Hematopoietic multipotent progenitor cell treated with erythropoietin and hydrocortisone succinate and interleukin-3 and kit ligand, for 15 days (in vitro differentiated cells): Measurements from ENCODE around the gene BBC3.
"Not testable (repeated sequence)": the region's sequence is repeated elsewhere in the genome, so short reads cannot be mapped to it uniquely, and the experiment has no call there.

ENCODE experiments used
- DNase-seq: peaks from one replicate; pipeline ENCODE4 v3.0.0-alpha.2; 2015; ENCODE audit warnings: low spot score

Gene BBC3, protein sequence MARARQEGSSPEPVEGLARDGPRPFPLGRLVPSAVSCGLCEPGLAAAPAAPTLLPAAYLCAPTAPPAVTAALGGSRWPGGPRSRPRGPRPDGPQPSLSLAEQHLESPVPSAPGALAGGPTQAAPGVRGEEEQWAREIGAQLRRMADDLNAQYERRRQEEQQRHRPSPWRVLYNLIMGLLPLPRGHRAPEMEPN

DNA sequence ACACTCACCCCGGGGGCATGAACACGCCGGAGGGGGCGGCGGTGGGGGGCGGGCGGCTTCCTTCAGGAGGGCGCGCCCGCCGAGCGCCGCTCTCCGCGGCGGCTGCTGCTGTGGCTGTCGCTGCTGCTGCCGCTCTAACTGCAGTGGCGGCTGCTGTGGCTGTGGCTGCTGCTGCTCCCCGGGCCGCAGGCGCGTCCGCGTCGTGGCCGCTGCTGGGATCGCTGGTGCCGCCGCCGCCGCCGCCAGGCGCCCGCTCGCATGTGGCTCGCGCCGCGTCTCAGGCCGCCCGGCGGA is at the start of gene BBC3:
Gene BBC3, minus strand, starts transcription at position 279 of the 294 bp plus-strand sequence. CDS start 2,768 bp downstream, outside the sequence.
- no peak for DNase-seq

DNA sequence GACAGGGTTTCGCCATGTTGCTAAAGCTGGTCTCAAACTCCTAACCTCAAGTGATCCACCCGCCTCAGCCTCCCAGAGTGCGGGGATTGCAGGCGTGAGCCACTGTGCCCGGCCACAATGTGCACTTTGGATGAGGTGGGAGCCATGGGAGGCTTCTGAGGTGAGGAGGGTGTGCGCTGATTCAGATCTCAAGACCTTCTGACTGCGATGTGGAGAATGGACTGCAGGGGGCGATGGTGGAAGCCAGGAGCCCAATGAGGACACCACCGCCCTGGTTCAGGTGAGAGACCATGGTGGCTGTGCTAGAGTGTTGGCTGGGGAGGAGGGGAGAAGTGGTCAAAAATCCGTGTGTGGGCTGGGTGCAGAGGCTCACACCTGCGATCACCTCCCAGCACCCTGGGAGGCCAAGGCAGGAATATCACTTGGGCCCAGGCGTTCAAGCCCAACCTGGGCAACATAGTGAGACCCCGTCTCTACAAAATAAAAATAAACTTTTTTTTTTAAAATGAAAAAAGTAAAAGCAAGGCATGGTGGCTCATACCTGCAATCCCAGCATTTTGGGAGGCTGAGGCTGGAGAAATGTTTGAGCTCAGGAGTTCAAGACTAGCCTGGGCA is 49.3 kb upstream of the BBC3 start:
- DNase-seq: peak; percentile 59

DNA sequence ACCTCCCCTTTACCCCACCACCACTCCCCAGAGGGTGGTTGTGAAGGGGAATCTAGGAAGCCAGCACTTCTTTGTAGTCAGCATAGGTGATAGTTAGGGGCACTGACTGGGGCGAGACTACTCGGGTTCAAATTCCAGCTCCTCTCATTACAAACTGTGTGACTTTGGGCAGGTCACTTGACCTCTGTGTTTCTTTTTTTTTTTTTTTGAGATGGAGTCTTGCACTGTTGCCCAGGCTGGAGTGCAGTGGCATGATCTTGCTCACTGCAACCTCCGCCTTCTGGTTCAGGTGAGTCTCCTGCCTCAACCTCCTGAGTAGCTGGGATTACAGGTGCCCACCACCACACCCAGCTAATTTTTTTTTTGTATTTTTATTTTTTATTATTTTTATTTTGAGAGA is 45.5 kb upstream of the BBC3 start:
- DNase-seq: not testable (repeated sequence)

DNA sequence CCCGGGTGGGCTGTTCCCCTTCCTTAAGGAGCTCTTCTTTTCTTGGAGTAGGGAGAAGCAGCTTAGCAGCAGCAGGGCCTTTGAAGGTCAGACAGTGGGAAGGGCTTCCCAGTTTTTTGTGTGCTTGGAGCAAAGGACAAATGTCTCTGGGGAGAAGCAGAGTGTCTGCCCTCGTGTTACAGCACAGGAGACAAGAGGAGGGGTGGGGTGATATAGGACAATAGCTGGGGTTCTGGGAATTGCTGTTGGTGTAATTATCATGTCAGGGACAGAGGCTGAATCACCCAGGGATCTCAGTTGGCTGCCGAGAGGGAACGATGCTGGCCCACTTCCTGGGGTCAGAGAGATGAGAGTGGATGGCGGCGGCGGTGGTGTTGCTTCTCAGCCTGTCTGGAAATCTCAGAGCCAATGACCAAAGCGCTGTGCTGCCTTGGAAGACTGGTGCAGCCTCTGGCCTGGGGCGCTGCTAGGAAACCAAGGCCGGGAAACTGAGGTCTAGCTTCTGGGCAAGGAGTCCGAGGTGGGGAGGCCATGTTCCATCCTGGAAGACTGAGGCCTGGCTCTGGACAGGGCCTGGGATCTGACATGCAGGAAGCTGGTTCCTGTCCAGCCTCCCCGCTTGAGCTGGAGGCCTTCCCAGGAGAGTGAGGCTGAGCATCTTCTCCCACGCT is 44.9 kb upstream of the BBC3 start:
- no peak for DNase-seq

DNA sequence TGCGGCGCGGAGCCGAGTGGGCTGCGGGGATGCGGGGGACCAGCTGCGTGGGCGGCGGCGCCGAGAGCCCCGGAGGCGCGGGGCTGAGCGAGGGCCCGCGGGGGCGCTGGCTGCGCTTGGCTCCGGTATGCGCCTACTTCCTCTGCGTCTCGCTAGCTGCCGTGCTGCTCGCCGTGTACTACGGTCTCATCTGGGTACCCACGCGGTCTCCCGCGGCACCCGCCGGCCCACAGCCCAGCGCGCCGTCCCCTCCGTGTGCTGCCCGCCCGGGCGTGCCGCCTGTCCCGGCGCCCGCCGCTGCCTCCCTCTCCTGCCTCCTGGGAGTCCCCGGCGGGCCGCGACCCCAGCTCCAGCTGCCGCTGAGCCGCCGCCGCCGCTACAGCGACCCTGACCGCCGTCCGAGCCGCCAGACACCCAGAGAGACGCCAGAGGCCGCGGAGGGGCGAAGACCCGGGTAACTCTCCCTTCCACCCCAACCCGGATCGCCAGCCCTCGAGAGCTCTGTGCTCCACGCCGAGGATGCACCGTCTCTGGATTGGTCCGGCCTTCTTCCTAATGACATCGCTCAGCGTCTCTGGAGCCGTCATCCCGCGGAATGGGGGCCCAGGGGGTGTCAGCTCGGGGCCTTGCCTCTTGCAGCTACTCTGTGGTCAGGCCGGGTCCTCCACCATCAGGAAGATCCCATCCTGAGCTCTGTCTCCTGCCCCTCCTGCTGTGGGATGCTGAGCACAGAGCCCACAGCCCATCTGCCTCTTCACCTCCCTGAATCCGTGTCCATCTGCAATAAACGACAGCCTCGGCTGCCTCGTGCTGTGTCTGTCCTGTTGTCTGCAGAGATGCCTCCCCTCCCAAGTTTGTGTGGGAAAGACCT is 44.1 kb upstream of the BBC3 start:
- DNase-seq: no peak

DNA sequence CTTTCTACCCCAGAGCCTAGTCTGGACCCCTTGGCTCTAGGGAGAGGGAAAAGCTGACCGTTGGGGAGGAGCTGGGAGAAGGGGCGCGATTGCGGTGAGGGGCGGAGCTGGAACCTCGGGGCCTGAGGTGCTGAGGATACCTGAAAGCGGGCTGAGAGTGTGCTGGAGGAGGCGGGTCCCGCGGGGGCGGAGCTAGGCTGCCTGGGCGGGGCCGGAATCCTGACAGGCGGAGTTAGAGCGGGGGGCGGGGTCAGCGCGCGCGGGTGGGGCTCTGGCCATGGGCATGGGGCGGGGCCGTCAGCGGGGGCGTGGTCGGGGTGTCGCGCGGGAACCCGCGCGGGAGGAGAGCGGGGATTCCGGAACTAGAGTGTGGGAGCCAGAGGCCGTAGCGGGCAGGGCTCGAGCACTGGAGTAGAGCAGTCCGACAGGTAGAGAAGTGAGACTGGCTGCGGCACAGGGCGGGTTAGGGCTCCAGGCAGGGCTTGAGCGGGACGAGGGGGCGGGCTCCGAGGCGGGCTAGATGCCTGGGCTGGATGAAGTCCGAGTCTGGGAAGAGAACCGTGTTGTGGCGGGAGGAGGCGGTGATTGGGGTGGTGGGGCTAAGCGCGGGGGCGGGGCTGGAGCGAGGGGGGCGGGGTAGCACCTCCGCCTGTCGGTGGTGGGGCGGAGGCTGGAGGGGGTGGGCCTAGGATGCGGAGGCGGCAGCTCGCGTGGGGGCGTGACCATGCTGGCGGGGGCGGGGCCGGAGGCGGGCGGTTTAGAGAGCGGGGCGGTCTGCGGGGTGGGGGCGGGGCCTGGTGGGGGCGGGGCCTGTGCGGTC is 43.3 kb upstream of the BBC3 start, which contains the start of gene INAFM1:
Gene INAFM1, plus strand, starts transcription at position 815 of the 820 bp plus-strand sequence. CDS start 35 bp downstream, outside the sequence.
- peak; percentile 91 for DNase-seq

DNA sequence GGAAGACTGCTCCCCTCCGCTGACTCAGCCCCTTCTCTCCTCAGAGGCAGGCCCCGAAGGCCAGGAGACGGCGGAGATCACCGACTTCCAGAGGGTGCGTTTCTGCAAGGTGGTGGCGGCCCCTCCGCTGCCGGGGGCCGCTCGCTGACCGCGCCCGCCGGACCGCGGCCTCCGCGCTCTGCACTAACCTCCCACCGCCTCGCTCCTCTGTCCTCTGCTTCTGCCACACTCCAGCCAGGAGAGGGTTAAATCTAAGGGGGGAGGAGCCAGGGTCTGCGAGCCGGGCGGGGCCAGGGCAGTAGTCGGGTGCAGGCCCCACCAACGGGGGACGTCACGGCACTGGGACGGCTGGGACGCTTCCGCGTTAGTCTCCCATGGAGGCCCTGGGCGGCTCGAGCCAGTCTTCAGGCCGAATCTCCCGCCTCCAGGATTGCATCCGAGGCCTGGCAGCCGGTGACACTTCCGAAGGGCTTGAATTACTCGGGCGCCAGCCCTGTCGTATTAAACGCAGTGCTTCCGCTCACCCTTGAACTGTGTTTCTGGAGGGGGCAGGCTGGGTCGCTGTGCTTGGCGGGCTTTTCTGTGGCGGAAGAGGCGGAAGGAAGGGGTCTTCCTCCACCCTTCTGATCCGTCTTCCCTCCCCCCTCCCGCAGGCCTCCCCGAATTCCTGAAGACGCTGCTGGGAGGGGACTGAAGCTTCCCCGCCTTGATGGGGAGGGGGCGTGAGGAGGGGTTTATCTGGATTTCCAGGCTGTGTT is 42.5 kb upstream of the BBC3 start:
- peak; percentile 80 for DNase-seq

DNA sequence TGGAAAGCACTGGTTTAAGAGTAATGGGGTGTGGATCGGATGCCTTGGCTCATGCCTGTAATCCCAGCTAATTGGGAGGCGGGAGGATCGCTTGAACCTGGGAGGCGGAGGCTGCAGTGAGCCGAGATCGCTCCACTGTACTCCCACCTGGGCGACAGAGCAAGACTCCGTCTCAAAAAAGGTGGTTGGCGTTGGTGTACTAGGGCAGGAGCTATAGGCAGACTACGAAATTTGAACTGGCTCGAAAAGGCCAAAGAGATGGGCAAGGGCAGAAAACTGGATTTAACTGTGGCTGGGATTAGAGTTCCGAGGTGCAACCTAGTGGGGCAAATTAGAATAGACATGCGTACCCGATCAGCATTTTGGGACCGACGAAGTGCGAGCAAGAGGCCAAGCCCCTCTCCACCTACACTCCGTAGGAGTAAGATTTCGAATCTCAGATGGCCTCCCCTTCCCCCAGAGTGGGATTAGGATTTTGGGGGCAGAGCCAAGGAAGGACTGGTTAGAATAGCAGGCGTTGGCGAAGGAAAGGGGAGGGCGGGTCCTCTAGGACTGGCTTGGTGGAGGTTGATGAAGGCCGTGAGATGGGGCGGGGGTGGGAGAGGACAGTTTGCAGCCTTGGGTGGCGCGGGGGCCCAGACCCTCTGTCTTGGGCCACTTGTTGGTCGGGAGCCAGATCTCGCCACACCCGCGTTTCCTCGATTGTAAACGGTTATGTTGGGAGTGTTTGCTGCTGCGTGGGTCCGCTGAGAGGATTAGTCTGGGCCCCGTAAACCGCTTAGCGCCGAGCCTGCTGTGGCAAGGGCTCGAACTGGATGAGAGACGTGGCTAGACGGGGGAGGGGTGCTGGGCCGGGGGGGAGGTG is 41.7 kb upstream of the BBC3 start:
- DNase-seq: no peak

DNA sequence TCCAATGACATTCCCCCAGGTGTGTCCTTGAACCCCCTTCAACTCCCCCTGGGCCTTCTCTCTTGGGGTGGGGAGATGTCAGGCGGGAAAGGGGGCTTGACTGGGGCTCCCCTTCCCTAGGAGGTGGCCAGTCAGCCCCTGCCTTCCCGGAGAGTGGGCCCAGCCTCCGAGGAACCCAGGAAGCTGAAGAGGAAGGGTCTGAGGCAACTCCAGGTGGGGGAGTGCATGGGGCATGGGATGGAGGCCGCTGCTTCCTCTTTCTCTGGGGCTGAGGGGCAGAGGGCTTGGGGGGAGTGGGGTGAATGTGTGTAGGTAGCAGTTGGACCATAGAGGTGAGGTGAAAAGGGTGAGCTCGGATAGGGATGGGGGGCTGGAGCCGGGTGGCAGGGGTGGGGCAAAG is 41.0 kb upstream of the BBC3 start:
- no peak for DNase-seq

DNA sequence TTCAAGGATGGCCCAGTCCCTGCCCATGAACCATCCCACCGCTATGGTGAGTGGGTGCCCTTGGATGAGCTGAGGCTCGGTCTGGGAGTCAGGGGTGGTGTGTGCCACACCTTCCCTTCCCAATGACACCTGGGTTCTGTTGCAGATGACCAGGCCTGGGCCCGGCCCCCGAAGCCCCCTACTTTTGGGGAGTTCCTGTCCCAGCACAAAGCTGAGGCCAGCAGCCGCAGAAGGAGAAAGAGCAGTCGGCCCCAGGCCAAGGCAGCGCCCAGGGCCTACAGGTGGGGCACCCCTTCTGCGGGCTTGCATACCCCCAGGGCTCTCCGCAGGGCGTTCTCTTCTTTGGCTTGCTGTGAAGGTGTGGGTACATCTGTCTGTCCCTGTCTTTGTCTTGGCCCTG is 39.4 kb upstream of the BBC3 start:
- DNase-seq: no peak

DNA sequence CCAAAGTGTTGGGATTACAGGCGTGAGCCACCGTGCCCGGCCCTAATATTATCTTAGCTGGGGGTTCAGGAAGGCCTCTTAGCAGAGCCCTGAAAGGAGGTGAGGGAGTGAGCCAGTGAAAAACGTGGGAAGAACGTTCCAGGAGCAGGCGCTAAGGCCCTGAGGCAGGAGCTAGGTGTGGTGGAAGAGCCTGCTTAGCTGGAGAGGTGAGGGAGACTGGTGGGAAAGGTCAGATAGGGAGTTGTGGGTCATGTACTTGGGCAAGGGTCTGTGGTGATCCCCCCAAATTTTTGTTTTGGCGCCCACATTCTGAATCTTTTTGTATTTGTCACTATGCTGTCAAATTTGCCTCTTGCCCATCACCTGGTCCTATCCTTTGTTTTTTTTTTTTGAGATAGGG is 38.6 kb upstream of the BBC3 start:
- no peak for DNase-seq

DNA sequence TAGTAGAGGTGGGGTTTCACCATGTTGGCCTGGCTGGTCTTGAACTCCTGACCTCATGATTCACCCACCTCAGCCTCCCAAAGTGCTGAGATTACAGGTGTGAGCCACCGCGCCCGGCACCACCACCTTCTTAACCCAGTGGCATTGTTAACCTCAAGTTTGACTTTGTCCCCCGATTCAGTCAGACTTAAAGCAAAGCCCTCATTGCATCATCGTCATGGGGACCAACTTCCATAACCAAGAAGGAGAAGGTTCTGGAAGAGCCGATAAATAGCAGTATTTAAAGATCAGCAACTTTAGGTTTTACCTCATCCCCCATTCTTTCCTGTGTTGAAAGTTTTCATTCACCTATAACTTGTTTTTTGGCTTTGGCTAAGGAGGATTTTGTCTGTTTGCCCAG is 37.0 kb upstream of the BBC3 start:
- no peak for DNase-seq

DNA sequence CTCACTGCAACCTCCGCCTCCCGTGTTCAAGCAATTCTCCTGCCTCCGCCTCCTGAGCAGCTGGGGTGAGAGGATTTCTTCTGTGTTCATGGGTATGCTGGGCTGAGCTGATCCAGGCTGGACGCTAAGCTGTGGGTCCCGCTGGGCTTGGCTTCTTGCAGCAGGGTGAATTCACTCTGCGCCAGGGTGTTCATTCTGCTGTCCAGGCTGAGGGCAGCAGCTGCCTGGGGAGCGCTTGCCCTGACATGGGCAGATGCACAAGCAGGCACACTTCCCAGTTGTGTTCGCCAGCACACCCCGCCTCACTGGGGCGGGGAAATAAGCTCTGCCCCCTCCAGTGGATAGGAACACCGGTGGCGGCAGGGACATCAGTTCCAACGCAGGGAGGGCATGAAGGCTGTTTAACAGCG is 36.4 kb upstream of the BBC3 start:
- DNase-seq: no peak

DNA sequence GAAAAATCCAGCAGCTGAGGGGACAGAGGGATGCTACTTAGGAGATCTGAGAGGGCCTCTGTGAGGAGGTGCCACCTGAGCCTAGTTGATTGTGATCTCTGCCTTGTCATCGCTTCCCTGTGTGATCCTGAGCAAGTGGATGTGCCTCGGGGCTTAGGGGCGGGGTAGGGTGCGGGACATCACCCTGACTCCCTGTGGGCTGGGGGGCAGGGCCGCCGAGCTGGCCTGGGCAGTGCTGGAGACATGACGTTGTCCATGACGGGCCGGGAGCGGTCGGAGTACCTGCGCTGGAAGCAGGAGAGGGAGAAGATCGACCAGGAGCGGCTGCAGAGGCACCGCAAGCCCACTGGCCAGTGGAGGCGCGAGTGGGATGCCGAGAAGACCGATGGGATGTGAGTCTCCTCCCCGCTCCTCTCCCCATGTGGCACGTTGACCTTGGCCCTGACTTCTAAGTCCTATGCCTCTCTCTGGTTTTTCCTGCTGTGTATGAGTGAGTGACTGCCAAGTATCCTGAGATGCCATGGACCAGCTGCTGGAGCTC is 35.5 kb upstream of the BBC3 start:
- no peak for DNase-seq

DNA sequence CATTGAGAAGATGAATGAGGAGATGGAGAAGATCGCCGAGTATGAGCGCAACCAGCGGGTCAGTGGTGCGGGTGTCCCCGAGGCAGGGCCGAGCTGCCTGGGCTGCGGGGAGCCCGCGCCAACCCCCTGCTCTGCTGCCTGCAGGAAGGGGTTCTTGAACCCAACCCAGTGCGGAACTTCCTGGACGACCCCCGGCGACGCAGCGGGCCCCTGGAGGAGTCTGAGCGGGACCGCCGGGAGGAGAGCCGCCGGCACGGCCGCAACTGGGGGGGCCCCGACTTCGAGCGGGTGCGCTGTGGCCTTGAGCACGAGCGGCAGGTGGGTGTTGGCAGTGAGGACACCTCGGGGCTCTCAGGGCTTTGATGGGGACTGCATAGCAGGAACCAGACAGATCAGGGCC is 33.6 kb upstream of the BBC3 start:
- DNase-seq: no peak

DNA sequence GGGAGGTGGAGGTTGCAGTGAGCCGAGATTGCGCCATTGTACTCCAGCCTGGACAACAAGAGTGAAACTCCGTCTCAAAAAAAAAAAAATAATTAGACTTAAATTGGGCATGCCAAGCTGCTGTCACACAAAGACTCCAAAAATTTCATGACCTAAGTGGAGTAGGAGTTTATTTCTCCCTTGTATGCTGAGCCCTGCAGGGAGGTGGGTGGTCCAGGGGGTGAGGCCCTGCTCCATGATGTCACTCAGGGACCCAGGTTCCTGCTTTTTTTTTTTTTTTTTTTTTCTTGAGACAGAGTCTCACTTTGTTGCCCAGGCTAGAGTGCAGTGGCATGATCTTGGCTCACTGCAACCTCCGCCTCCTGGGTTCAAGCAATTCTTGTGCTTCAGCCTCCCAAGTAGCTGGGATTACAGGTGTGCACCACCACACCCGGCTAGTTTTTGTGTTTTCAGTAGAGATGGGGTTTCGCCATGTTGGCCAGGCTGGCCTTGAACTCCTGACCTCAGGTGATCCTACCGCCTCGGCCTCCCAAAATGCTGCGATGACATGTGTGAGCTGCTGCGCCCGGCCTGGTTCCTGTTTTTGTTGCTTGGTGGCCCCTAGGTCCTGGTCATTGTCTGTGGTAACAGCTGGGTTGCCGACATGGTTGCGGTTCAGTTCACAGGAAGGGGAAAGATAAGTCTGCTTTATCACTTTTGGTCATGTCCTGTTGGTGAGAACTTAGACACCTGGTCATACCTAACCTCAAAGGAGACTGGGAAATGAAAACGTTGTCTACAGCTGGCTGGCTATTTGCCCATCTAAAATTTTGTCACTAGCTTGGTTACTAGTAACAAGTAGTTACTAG is 31.2 kb upstream of the BBC3 start:
- DNase-seq: not testable (repeated sequence)

DNA sequence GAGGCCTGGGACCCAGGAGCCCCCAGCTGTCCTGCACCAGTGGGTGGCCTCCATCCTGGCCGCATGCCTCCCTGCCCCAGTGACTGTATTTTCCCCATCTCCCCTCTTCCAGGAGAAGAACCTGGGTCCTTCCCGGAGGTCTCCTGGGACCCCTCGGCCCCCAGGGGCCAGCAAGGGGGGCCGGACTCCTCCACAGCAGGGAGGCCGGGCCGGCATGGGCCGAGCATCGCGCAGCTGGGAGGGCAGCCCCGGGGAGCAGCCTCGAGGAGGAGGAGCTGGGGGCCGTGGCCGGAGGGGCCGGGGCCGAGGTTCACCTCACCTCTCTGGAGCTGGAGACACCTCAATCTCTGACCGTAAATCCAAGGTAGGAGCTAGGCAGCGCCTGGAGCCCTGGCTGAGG is 29.5 kb upstream of the BBC3 start:
- no peak for DNase-seq

DNA sequence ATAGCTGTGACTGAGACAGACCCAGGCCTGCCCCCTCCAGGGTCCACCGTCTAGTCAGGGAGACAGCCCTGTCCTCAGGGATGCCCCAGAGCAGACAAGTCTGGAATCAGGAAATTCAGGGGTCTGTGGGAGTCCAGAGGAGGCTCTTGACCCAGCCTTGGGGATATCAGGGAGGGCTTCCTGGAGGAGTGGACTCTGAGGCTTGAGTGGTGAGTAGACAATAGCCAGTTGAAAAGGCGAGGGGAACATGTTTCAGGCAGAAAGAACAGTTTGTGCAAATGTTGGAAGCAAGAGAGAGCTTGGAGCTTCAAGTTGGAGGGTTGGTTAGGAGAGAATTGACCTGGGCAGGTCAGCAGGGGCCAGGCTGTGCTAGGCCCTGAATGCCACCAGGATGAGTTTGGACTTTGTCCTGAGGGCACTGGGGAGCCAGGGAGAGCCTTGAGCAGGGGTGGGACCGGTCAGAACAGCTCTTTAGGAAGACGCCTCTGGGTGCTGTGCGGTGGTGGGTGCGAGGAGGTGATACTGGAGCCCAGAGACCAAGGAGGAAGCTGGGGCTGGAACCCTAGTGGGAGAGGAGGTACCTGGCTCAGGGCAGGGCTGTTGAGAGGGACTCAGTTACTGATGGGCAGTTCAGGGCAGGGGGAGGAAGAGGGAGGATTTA is 28.0 kb upstream of the BBC3 start:
- no peak for DNase-seq
